Measurements from ENCODE around the gene PRRT4.

DNA sequence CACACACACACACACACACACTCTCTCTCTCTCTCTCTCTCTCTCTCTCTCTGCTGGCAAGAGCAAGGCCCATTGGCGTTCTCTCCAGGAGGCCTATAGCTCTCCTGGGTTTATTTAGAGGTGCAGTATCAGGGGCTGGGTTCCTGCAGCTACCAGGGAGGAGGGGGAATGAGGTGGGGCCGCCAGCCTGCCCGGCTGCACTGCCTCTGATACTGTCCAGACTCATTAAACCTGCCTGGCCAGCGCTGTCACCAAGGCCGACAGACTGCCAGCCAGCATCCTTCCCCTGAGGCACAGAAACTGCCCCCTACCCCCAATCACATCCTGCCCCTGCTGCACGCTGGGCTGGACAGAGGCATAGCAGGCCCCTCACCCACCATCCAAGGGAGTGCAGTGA lies 4.3 kb downstream of the PRRT4 start:
- TF ChIP-seq, protein P1, sequence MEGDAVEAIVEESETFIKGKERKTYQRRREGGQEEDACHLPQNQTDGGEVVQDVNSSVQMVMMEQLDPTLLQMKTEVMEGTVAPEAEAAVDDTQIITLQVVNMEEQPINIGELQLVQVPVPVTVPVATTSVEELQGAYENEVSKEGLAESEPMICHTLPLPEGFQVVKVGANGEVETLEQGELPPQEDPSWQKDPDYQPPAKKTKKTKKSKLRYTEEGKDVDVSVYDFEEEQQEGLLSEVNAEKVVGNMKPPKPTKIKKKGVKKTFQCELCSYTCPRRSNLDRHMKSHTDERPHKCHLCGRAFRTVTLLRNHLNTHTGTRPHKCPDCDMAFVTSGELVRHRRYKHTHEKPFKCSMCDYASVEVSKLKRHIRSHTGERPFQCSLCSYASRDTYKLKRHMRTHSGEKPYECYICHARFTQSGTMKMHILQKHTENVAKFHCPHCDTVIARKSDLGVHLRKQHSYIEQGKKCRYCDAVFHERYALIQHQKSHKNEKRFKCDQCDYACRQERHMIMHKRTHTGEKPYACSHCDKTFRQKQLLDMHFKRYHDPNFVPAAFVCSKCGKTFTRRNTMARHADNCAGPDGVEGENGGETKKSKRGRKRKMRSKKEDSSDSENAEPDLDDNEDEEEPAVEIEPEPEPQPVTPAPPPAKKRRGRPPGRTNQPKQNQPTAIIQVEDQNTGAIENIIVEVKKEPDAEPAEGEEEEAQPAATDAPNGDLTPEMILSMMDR (IDR thresholded peaks at IDR 0.05): no peak
- TF ChIP-seq ZFX (IDR thresholded peaks at IDR 0.05; ENCODE audit: borderline replicate concordance): no peak

Measured in 22Rv1 (cell line).